H1 (cell line): ENCODE data around the gene RTN3. TPM values are rescaled to one million over a fixed set of nuclear protein-coding genes. Genes with fewer than 3 reads are reported as not detected.

Experiments
- CTCF ChIA-PET: fragments of 300-600 bp; sonication (Branson Sonifier 250); formaldehyde crosslinking; loops from one replicate; lab custom pipeline; 2021; ENCODE audit not compliant: partially characterized antibody; lab: Charles Lee
- POLR2A ChIA-PET: fragments of 300-600 bp; sonication (Branson Sonifier 250); formaldehyde crosslinking; loops from one replicate; lab custom pipeline; 2021; ENCODE audit warnings: inconsistent platforms; ENCODE audit not compliant: partially characterized antibody; lab: Charles Lee
- DNase-seq, 2 experiments: peaks; one replicate each; pipeline versions ENCODE4 v3.0.0 to v3.0.0-alpha.2; 2010 to 2022; ENCODE audit warnings: low spot score in 2 of 2, low read depth in 1 of 2, mixed read lengths in 1 of 2
- FAIRE-seq: peaks from 2 replicates; lab custom pipeline; 2011; peaks lifted over from hg19 to GRCh38; lab: Jason Lieb, UNC
- H2AFZ ChIP-seq: 2 replicates; pipeline ENCODE4 v1.8.1; 2012; ENCODE audit warnings: low read length, inconsistent platforms
- H2AK5ac ChIP-seq: 2 replicates; pipeline ENCODE4 v1.6.1; 2013; ENCODE audit warnings: low read depth, low read length
- H2BK120ac ChIP-seq: replicated peaks from 2 replicates; pipeline ENCODE3; 2013; ENCODE audit warnings: low read depth, low read length, inconsistent platforms
- H2BK12ac ChIP-seq: 2 replicates; pipeline ENCODE4 v1.6.1; 2013; ENCODE audit warnings: low read depth, low read length
- H2BK15ac ChIP-seq: 2 replicates; pipeline ENCODE4 v1.6.1; 2013; ENCODE audit warnings: low read length
- H2BK20ac ChIP-seq: 2 replicates; pipeline ENCODE4 v1.6.1; 2013; ENCODE audit warnings: low read length
- H2BK5ac ChIP-seq: 2 replicates; pipeline ENCODE4 v1.6.1; 2013; ENCODE audit warnings: low read depth, low read length
- H3K14ac ChIP-seq: 2 replicates; pipeline ENCODE4 v1.6.1; 2013; ENCODE audit warnings: inconsistent platforms; ENCODE audit not compliant: insufficient read length
- H3K18ac ChIP-seq: 2 replicates; pipeline ENCODE4 v1.6.1; 2013; ENCODE audit warnings: low read length; ENCODE audit errors: extremely low read depth
- H3K23ac ChIP-seq: 2 replicates; pipeline ENCODE4 v1.6.1; 2013; ENCODE audit warnings: inconsistent platforms; ENCODE audit not compliant: insufficient read length
- H3K23me2 ChIP-seq: 2 replicates; pipeline ENCODE4 v1.6.1; 2013; ENCODE audit warnings: low read depth, low read length
- H3K27ac ChIP-seq: 2 replicates; pipeline ENCODE4 v1.6.1; 2011; ENCODE audit warnings: low read depth, low read length, inconsistent platforms
- H3K27me3 ChIP-seq, 4 experiments: replicated peaks in 1 of 4; 1 replicate in 1 of 4; 2 replicates in 3 of 4; pipeline versions ENCODE4 v1.6.1 to v1.8.1; 2011 to 2013; ENCODE audit warnings: low read length in 3 of 4, mild to moderate bottlenecking in 3 of 4, inconsistent platforms in 2 of 4, mixed read lengths in 2 of 4, moderate library complexity in 1 of 4; ENCODE audit not compliant: control insufficient read depth in 3 of 4, insufficient read depth in 3 of 4; ENCODE audit errors: extremely low read depth in 1 of 4
- H3K36me3 ChIP-seq, 4 experiments: 2 replicates each; pipeline versions ENCODE4 v1.6.1 to v1.8.1; 2011 to 2013; ENCODE audit warnings: mild to moderate bottlenecking in 4 of 4, low read length in 3 of 4, moderate library complexity in 2 of 4, control low read depth in 1 of 4, inconsistent platforms in 1 of 4; ENCODE audit not compliant: insufficient read depth in 4 of 4, control insufficient read depth in 2 of 4
- H3K4ac ChIP-seq: replicated peaks from 2 replicates; pipeline ENCODE3; 2013; ENCODE audit warnings: low read length, low read depth, mixed read lengths, inconsistent platforms; ENCODE audit not compliant: insufficient read length
- H3K4me1 ChIP-seq, 4 experiments: replicated peaks in 1 of 4; 1 replicate in 1 of 4; 2 replicates in 3 of 4; pipeline versions ENCODE4 v1.6.1 to v1.8.1; 2011 to 2013; ENCODE audit warnings: low read length in 3 of 4, inconsistent platforms in 2 of 4, mixed read lengths in 1 of 4; ENCODE audit not compliant: insufficient read depth in 4 of 4, control insufficient read depth in 3 of 4
- H3K4me2 ChIP-seq, 2 experiments: 2 replicates each; pipeline versions ENCODE4 v1.6.1 to v1.8.1; 2011 to 2013; ENCODE audit warnings: low read depth in 2 of 2, low read length in 2 of 2, control low read depth in 1 of 2, inconsistent platforms in 1 of 2, mild to moderate bottlenecking in 1 of 2; ENCODE audit not compliant: insufficient read depth in 1 of 2
- H3K4me3 ChIP-seq, 4 experiments: fragments of 200-600, 300-600 bp in 1 of 4; sonication (generic), shearing (Covaris generic), sonication (Bioruptor Twin) in 1 of 4; 2 replicates each; pipeline versions ENCODE4 v1.5.1 to v1.8.1; 2011 to 2016; ENCODE audit warnings: low read length in 4 of 4, low read depth in 3 of 4, control low read depth in 2 of 4, inconsistent platforms in 2 of 4, mild to moderate bottlenecking in 2 of 4, mixed read lengths in 1 of 4, moderate library complexity in 1 of 4; ENCODE audit not compliant: insufficient read depth in 2 of 4; ENCODE audit errors: extremely low read depth in 1 of 4
- H3K56ac ChIP-seq: replicated peaks from 2 replicates; pipeline ENCODE3; 2013; ENCODE audit warnings: low read depth, mild to moderate bottlenecking, mixed read lengths, low read length, inconsistent platforms; ENCODE audit not compliant: insufficient read length
- H3K79me1 ChIP-seq: 2 replicates; pipeline ENCODE4 v1.6.1; 2013; ENCODE audit warnings: low read depth, low read length, control low read depth
- H3K79me2 ChIP-seq, 2 experiments: 2 replicates each; pipeline versions ENCODE4 v1.6.1 to v1.8.1; 2012 to 2013; ENCODE audit warnings: low read length in 2 of 2, mild to moderate bottlenecking in 2 of 2, inconsistent platforms in 1 of 2; ENCODE audit not compliant: insufficient read depth in 2 of 2, control insufficient read depth in 1 of 2
- H3K9ac ChIP-seq, 4 experiments: replicated peaks in 1 of 4; 1 replicate in 1 of 4; 2 replicates in 3 of 4; pipeline versions ENCODE4 v1.6.1 to v1.8.1; 2011 to 2013; ENCODE audit warnings: low read depth in 3 of 4, low read length in 3 of 4, control low read depth in 2 of 4, mild to moderate bottlenecking in 2 of 4, moderate library complexity in 2 of 4, inconsistent platforms in 1 of 4; ENCODE audit errors: extremely low read depth in 1 of 4
- H3K9me3 ChIP-seq, 2 experiments: 2 replicates each; pipeline versions ENCODE4 v1.6.1 to v1.8.1; 2012 to 2013; ENCODE audit warnings: mild to moderate bottlenecking in 2 of 2, moderate library complexity in 2 of 2, control low read depth in 1 of 2, inconsistent platforms in 1 of 2, low read depth in 1 of 2, low read length in 1 of 2, mixed read lengths in 1 of 2; ENCODE audit not compliant: insufficient read depth in 2 of 2
- H4K20me1 ChIP-seq, 2 experiments: replicated peaks in 1 of 2; 2 replicates each; pipeline versions ENCODE3 to v1.8.1; 2011 to 2013; ENCODE audit warnings: inconsistent platforms in 2 of 2, low read length in 2 of 2, mild to moderate bottlenecking in 1 of 2; ENCODE audit not compliant: insufficient read depth in 2 of 2, control insufficient read depth in 1 of 2
- H4K5ac ChIP-seq: 2 replicates; pipeline ENCODE4 v1.6.1; 2013; ENCODE audit warnings: low read length, low read depth, mixed read lengths, inconsistent platforms; ENCODE audit not compliant: insufficient read length
- H4K8ac ChIP-seq: 2 replicates; pipeline ENCODE4 v1.8.0; 2013; ENCODE audit warnings: mild to moderate bottlenecking, moderate library complexity, low read length, inconsistent platforms; ENCODE audit not compliant: insufficient read depth; ENCODE audit errors: extremely low read depth
- H4K91ac ChIP-seq: replicated peaks from 2 replicates; pipeline ENCODE3; 2013; ENCODE audit warnings: low read length, mixed read lengths, inconsistent platforms; ENCODE audit not compliant: insufficient read length
- EGR1 ChIP-seq: IDR thresholded peaks from 2 replicates; pipeline ENCODE4 v1.6.1; 2011; ENCODE audit warnings: low read depth, low read length, borderline replicate concordance
- FOSL1 ChIP-seq: IDR thresholded peaks from 2 replicates; pipeline ENCODE4 v1.6.1; 2011; ENCODE audit warnings: mild to moderate bottlenecking, low read depth, low read length, moderate library complexity; ENCODE audit not compliant: insufficient read depth
- HDAC2 ChIP-seq, 2 experiments: fragments of 300-600 bp in 1 of 2; sonication (generic) in 1 of 2; IDR thresholded peaks; 2 replicates each; pipeline ENCODE4 v1.6.1; 2011 to 2012; ENCODE audit warnings: low read depth in 2 of 2, low read length in 2 of 2, mild to moderate bottlenecking in 2 of 2, moderate library complexity in 2 of 2, borderline replicate concordance in 1 of 2, inconsistent platforms in 1 of 2
- JUN ChIP-seq: IDR thresholded peaks from 2 replicates; pipeline ENCODE4 v1.6.1; 2011; ENCODE audit warnings: low read depth, mild to moderate bottlenecking, improper control_type of control experiment, low read length
- KDM4A ChIP-seq: IDR thresholded peaks from one replicate; pipeline ENCODE4 v1.7.1; 2012; ENCODE audit warnings: low read depth, mild to moderate bottlenecking, moderate library complexity, low read length, inconsistent platforms; ENCODE audit not compliant: severe bottlenecking
- NANOG ChIP-seq: IDR thresholded peaks from 2 replicates; pipeline ENCODE4 v1.6.1; 2011; ENCODE audit warnings: low read length, low read depth, mild to moderate bottlenecking, inconsistent platforms; ENCODE audit not compliant: insufficient read depth, poor library complexity, severe bottlenecking
- PHF8 ChIP-seq: fragments of 200-600 bp; sonication (generic); conservative IDR thresholded peaks from 2 replicates; pipeline ENCODE4 v1.7.1; 2012; ENCODE audit warnings: low read depth, mild to moderate bottlenecking, inconsistent platforms, low read length, moderate library complexity
- POLR2A ChIP-seq, 2 experiments: IDR thresholded peaks; 1 replicate in 1 of 2; 2 replicates in 1 of 2; pipeline ENCODE4 v1.6.1; 2011; ENCODE audit warnings: low read depth in 2 of 2, low read length in 2 of 2, mild to moderate bottlenecking in 2 of 2; ENCODE audit errors: control extremely low read depth in 1 of 2
- RBBP5 ChIP-seq: IDR thresholded peaks from 2 replicates; pipeline ENCODE4 v1.7.1; 2012; ENCODE audit warnings: low read depth, mild to moderate bottlenecking, inconsistent platforms, low read length, moderate library complexity, borderline replicate concordance
- RXRA ChIP-seq: IDR thresholded peaks from 2 replicates; pipeline ENCODE4 v1.6.1; 2011; ENCODE audit warnings: low read depth, mild to moderate bottlenecking, low read length, moderate library complexity; ENCODE audit not compliant: insufficient read depth
- TAF1 ChIP-seq: IDR thresholded peaks from 2 replicates; pipeline ENCODE4 v1.6.1; 2011; ENCODE audit warnings: mild to moderate bottlenecking, low read depth, low read length
- TCF12 ChIP-seq: IDR thresholded peaks from 2 replicates; pipeline ENCODE4 v1.6.1; 2011; ENCODE audit warnings: low read depth, mild to moderate bottlenecking, low read length
- WGBS, 2 experiments: shearing (Covaris generic) in 1 of 2; methylation state at CpG; one replicate each; pipeline versions ENCODE4 v1.1.6 to v1.1.7; 2013 to 2015; ENCODE audit warnings: low lambda C conversion rate in 2 of 2, mixed read lengths in 2 of 2, inconsistent platforms in 1 of 2, low coverage in 1 of 2, missing lambda C conversion rate in 1 of 2; ENCODE audit not compliant: insufficient replicate concordance in 2 of 2, insufficient coverage in 1 of 2, insufficient read length in 1 of 2; ENCODE audit errors: extremely low coverage in 1 of 2, missing lambda C conversion rate in 1 of 2; 5-methylcytosine and 5-hydroxymethylcytosine counted together
- polyA plus RNA-seq, 7 experiments: library from polyadenylated mRNA; depleted of rRNA in 3 of 7; stranded (reverse) in 5 of 7; unstranded in 2 of 7; fragments of >200 nt in 5 of 7; fragments of 200-250 nt in 2 of 7; gene quantifications; 1 replicate in 5 of 7; 2 replicates in 1 of 7; 4 replicates in 1 of 7; pipeline versions ENCODE4 v1.2.1 to v1.2.3, GENCODE V29; 2011 to 2013; ENCODE audit warnings: missing spikeins in 2 of 7, mixed read lengths in 2 of 7
- total RNA-seq: library from RNA; stranded (reverse); fragmentation: NEBNext Ultra II Directional; extraction: Animal tissue kit (Norgen Biotek cat#: 25700); gene quantifications from 2 replicates; pipeline ENCODE4 v1.2.1, GENCODE V29; 2021
- TF ChIP-seq, protein P1 (sequence below): IDR thresholded peaks from 2 replicates; pipeline ENCODE4 v1.6.1; 2012; ENCODE audit warnings: inconsistent platforms

The RTN3 gene
- total and polyA plus RNA-seq, 2 of the 8 experiments (the other 6 are each of a cell fraction or from before 2014, with no cell fraction given), result 160 to 203 TPM

DNA sequence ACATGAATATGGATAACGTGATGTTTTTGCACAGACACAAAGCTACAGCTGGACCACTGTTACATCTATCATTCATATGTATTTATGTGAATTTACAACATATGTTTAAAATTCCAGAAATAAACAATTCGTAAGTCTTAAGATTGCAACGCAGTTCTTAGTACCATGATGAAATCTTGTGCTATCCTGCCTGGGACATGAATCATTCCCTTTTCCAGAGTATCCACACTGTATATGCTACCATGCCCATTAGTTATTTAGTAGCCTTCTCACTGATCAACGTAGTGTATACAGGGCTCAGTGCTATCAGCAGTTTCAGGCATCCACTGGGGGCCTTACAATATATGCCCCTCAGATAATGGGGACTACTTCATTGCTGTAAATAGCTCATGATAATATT, 14.4 kb upstream of the RTN3 start:
- FAIRE-seq (no peak), DNase-seq (no peak)
- Histone ChIP-seq H4K8ac (no peak overlapping the region), H2AK5ac (no peak overlapping the region), H3K4me2 (no peak overlapping the region), H4K20me1 (no peaks in the 10 kb centered on the region), H3K36me3 (no peaks in the 10 kb centered on the region), H3K79me2 (peaks cover 6 to 82% of the 10 kb centered on the region in 2 experiments; a peak in 3 of 4 replicates), H3K4me3 (no peak overlapping the region), H3K4ac (no peak overlapping the region), H2BK15ac (no peak overlapping the region), H4K91ac (no peak overlapping the region), H3K56ac (no peak overlapping the region), H4K5ac (no peak overlapping the region), H2AFZ (no peak overlapping the region), H3K4me1 (peaks cover 0 to 6% (median 2%) of the 10 kb centered on the region in 4 experiments; a peak in 2 of 7 replicates), H3K27me3 (0 out of 7 replicates have a peak, but pooled peaks cover 0 to under 1% (median 0%) of the 10 kb centered on the region in 4 experiments), H2BK12ac (no peak overlapping the region), H3K14ac (no peak overlapping the region), H3K18ac (no peak overlapping the region), H2BK20ac (no peak overlapping the region), H2BK5ac (no peak overlapping the region), H3K9ac (no peak overlapping the region), H2BK120ac (no peak overlapping the region), H3K27ac (no peak overlapping the region), H3K79me1 (peaks cover 6% of the 10 kb centered on the region; the same call in 1 of the 2 replicates), H3K23ac (no peak overlapping the region), H3K9me3 (peaks cover 0 to under 1% of the 10 kb centered on the region in 2 experiments; a peak in 1 of 4 replicates), H3K23me2 (no peaks in the 10 kb centered on the region; the same call in 1 of the 2 replicates)
- ChIA-PET CTCF (interaction anchor here (0.6 to 0.7 kb wide), 3 partner anchors 45 to 447 kb away, joined by 3 to 4 read pairs (median 3); no protein-coding TSS in a partner anchor), POLR2A (interaction anchor here (0.7 kb wide), 1 partner anchor 62 kb away, joined by 3 read pairs; no protein-coding TSS in a partner anchor)
- WGBS, 2 experiments, result 91% methylated on average over 4 of the region's 4 CpGs; no CpG with 5 or more reads in 1 of the 2 experiments
- no peak for TF ChIP-seq JUN
- TF ChIP-seq POLR2A (IDR thresholded peaks at IDR 0.05; ENCODE audit: control extremely low read depth in 1 of 2, low read depth in 2 of 2, low read length in 2 of 2), result no peak
- no peak for TF ChIP-seq TCF12
- no peak for TF ChIP-seq TAF1
- TF ChIP-seq, protein P1, sequence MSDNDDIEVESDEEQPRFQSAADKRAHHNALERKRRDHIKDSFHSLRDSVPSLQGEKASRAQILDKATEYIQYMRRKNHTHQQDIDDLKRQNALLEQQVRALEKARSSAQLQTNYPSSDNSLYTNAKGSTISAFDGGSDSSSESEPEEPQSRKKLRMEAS, result no peak
- TF ChIP-seq PHF8, result no peak
- no peak for TF ChIP-seq FOSL1
- no peak for TF ChIP-seq HDAC2 (IDR thresholded peaks at IDR 0.05; ENCODE audit: borderline replicate concordance in 1 of 2, low read depth in 2 of 2, low read length in 2 of 2)
- no peak for TF ChIP-seq RBBP5
- no peak for TF ChIP-seq EGR1
- TF ChIP-seq NANOG, result no peak
- no peak for TF ChIP-seq KDM4A
- no peak for TF ChIP-seq RXRA
